PC-3 (cell line): ENCODE data around the gene CCL17.

Source experiments
- CTCF ChIP-seq: fragments of 300-600 bp; sonication (generic); conservative IDR thresholded peaks from 2 replicates; pipeline ENCODE4 v1.5.1; 2017; ENCODE audit warnings: antibody characterized with exemption, low read depth, mild to moderate bottlenecking, low read length
- EZH2 ChIP-seq: fragments of 300-600 bp; sonication (generic); IDR thresholded peaks from one replicate; pipeline ENCODE4 v1.6.1; 2017; ENCODE audit warnings: antibody characterized with exemption, mild to moderate bottlenecking, low read length; ENCODE audit not compliant: unreplicated experiment
- EZH2phosphoT487 ChIP-seq: fragments of 300-600 bp; sonication (generic); IDR thresholded peaks from 2 replicates; pipeline ENCODE4 v1.6.1; 2018; ENCODE audit warnings: mild to moderate bottlenecking, antibody characterized with exemption, low read length, borderline replicate concordance

- TF ChIP-seq CTCF, result no peak
- no peak for TF ChIP-seq EZH2
- no peak for TF ChIP-seq EZH2phosphoT487
Observed at GRCh38 chr16:57427307-57427706, 22.7 kb downstream of the CCL17 start.
